PC-9 (cell line): ENCODE results near the gene SERPIND1.

Source experiments
- EZH2 ChIP-seq: fragments of 200-600 bp; sonication (generic); IDR thresholded peaks from 2 replicates; pipeline ENCODE4 v1.8.0; 2017; ENCODE audit warnings: antibody characterized with exemption, low read depth
- TF ChIP-seq, protein P1 (sequence below): fragments of 200-600 bp; sonication (generic); conservative IDR thresholded peaks from 2 replicates; pipeline ENCODE4 v1.6.1; 2017; ENCODE audit warnings: mixed run types, antibody characterized with exemption, mild to moderate bottlenecking, moderate library complexity

GRCh38 chr22:20793748-20794649 is 20.1 kb downstream of the SERPIND1 start:
- TF ChIP-seq, protein P1, sequence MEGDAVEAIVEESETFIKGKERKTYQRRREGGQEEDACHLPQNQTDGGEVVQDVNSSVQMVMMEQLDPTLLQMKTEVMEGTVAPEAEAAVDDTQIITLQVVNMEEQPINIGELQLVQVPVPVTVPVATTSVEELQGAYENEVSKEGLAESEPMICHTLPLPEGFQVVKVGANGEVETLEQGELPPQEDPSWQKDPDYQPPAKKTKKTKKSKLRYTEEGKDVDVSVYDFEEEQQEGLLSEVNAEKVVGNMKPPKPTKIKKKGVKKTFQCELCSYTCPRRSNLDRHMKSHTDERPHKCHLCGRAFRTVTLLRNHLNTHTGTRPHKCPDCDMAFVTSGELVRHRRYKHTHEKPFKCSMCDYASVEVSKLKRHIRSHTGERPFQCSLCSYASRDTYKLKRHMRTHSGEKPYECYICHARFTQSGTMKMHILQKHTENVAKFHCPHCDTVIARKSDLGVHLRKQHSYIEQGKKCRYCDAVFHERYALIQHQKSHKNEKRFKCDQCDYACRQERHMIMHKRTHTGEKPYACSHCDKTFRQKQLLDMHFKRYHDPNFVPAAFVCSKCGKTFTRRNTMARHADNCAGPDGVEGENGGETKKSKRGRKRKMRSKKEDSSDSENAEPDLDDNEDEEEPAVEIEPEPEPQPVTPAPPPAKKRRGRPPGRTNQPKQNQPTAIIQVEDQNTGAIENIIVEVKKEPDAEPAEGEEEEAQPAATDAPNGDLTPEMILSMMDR: no peak
- TF ChIP-seq EZH2: no peak
